Cerebellar cortex (tissue), 1 donor: ENCODE results near the gene NEGR1.
A peak's percentile ranks its signal among the peaks of the same experiment; 100 is the strongest.

Experiments used
- DNase-seq: peaks from one replicate; pipeline ENCODE4 v3.0.0-alpha.2; 2015; ENCODE audit warnings: low spot score

NEGR1 gene

DNA sequence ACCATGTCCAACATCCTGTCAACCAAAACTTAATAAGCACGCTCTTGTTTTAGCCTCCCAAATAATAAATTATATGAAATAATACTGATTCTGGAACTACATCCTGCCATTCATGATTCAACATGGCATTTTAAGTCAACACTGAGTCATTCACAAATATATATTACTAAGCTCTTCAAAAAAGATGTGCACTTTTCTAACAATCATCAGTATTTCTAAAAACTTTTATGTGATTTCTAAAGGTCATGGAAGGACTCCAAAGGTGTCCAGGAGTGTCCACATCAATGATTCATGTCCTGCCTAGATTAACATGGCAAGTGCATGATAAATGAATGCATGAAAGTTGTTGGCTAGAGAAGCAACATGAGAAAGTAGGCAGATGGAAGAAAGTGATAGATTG lies 51.6 kb downstream of the NEGR1 start:
- no peak for DNase-seq

DNA sequence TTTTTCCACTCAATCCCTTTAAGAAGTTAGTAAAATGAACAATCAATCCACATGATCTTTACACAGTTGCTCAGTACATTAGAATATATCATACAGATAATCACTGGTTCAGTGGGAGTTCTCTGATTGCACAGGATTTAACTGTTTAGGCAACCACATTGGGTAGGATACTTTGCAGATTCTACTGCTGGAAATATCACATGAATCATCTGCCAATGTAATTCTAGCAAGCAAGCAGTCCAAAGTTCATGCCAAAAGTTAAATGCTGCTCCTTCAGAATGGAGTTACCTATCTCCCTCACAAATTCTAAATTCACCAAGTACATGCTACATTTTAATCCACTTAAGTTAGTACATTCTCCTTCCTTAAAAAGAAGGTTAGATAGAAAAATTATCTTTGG lies 52.4 kb downstream of the NEGR1 start:
- DNase-seq: no peak

DNA sequence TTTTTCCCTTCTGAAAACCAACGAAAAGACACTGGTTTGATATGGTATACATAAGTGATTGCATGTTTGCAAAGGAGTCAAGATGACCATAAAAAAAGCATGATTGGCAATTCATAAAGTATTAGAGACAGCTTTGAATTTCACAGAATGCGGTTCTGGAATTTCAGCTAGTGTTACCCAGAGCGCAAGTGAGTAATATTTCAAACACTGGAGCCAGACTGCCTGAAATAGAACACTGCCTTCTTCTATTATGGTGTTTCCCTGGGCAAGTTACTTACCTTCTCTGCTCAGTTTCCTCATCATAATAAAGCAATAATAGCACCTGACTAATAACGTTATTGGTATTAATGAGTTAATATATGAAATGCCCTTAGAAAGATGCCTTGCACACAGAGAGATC lies 54.7 kb downstream of the NEGR1 start:
- no peak for DNase-seq

DNA sequence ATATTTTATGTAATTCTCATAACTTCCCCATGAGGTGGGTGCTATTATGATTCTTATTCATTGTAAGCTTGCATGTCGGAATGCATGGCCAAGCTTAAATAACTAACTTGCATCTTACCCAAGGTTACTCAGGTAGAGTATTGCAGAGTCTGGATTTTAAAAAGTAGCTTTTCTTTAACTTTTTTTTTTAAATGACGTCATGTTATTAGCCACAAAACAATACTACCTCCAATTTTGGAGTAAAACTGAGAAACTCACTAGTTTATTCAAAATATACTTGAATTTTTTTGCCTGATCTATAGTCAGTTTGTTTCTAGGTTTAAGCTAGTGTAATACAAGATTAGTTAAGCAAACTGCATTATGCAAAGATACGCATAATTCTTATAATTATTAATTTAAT lies 57.8 kb downstream of the NEGR1 start:
- DNase-seq: no peak

DNA sequence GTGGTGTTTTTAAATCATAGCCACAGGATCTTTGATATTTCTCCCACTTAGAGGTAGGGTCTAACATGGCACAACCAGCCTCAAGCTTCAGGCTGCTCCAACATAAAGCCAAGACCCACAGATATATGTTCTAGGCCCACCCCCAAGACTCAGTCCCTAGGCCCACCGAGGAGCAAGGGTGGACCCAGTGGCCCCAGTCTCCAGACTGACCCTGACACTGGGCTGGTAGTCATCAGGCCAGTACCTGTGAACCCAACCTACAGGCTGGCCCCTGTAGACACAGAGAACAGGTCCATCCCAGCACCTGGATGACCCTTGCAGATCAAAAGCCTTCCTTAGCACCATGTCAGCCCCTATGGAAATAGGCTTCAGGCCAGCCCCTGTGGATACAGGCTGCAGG lies 60.5 kb downstream of the NEGR1 start:
- no peak for DNase-seq

DNA sequence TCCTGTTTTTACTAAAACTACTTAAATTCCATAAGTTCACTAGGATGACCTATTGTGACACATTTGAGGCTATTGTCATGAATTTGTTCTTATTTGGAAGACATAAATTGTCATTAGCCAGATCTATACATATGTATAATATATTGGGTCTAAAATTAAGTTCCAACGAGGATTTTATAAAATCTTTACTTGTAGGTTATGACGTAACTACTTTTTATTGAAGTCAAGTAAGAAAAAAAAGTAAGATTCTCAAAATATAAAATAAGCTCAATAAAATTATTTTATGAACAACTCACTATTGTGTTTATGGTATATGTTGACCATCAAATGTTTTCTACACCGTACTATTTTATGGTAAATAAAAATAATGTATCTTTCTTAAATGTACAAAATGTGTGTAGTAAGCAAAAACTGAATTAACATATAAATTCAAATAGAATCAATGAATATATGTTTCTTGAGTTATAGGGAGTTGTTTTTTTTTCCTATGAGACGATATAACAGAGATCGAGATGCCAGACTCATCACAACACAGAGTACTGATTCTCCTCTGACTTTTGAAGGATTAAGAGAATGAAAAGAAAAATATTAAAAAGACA lies 64.1 kb downstream of the NEGR1 start:
- no peak for DNase-seq

DNA sequence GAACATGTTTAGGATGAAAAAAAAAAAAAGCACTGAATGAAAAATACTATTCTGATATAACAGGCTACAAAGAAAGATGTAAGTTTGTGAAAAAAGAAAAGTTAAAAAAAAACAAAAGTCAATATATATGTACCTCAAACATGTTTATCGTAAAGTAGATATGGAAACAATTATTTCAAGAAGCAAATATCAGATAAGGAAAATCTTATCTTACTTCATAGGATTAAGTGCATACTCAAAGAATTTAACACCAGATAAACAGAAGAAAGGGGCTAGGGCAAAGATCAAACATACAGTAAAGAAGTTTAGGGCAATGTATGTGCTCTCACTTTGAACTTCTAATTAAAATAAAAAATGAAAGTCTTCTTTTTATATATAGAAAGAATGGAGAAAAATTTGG lies 75.3 kb downstream of the NEGR1 start:
- no peak for DNase-seq

DNA sequence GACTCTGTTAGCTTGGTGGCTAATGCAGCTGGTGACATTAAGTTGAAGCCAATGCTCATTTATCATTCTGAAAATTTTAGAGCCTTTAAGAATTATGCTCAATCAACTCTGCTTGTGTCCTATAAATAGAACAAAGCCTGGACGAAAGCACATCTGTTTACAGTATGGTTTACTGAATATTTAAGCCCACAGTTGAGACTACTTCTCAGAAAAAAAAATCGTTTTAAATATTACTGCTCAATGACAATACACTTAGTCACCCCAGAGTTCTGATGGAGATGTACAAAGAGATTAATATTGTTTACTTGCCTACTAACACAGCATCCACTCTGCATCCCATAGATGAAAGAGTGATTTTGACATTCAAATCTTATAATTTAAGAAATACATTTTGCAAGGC lies 79.6 kb downstream of the NEGR1 start:
- DNase-seq: no peak

DNA sequence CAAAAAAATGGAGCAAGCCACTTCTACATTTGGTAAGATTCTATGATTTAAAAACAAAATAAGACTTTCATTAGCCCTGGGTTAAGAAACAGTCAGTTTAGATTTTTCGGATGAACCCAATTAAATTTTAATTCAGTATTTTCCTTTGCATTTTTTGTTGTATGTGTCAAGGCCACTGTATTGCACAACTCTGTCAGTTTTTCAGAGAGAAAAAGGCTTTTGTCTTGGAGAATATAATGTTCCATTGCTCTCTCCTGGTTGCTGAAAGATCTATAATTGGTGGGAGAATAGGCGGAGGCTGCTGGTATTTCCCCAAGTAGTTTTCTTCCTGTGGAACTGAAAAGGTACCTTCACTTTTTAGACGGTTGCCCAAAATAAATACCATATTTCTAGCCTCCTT lies 84.6 kb downstream of the NEGR1 start:
- no peak for DNase-seq

DNA sequence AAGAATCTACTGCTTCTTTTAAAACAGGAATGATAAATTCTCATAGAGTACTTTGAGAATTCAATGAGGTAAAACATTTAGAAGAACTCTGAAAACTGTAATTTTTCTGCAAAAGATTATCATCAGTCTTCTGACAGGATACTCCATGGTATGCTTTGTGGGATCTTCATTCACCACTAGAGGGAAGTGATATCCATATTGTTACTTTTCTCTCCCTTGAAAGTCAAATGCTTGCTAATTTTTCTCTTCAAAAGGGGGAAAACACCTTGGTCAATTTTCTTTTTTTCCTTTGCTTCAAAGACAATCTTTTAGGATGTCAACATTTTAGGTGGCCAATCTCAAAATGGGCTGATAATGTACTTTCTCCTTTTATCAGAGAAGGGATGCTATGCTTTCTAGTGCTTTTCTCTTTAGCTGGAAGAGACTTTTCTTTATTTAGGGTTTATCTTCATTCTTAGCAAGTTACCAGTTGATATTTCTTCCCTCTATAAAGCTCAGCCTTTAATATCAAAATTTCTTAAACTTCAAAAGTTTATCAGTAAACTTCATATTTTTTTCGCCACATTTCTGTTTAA lies 95.5 kb downstream of the NEGR1 start:
- DNase-seq: peak; percentile 22

DNA sequence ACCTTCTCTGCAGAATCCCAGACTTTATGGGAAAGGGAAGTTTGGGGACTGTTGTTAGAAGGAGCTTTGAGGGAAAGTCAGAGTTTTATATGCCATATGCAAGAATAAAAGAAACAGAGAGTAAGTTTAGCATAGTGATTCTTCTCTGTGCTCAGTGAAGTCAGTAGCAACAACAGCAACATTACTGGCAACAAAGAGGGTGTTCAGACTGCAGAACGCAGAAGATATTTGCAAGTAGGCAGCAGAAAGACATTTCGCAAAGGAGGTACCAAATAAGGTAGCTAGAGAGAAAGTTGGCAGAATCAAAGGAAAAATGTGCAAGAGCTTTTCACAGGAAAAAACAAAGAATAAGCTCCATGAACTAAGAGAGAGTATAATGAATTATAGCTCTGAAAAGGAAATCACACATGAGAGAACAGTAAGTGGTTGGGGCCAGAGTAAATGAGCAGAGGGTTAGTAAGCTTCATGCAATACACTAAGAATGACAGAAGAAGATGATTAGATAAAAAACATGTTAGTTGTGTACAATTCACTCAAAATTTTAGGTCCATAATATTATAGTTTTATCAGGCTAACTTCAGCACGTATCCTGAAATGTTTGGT lies 98.1 kb downstream of the NEGR1 start:
- DNase-seq: no peak

DNA sequence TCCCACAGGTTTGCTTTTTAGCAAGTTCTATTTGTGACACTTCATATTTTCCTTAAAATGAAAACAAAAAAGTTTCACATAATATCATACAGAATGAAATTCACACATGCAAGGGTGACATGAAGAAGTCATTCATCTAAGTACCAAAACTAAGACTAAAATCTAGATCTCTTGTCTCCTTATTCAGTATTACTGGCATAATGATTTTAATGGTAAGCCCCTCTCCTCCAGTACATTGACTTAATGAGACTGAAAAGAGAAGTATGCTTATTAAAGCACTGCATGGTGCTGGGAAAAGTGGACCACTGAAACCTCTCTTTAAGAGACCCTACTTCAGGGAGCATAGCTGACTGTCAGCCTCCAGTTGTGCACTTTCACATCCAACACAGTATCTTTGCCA lies 99.5 kb downstream of the NEGR1 start:
- no peak for DNase-seq

DNA sequence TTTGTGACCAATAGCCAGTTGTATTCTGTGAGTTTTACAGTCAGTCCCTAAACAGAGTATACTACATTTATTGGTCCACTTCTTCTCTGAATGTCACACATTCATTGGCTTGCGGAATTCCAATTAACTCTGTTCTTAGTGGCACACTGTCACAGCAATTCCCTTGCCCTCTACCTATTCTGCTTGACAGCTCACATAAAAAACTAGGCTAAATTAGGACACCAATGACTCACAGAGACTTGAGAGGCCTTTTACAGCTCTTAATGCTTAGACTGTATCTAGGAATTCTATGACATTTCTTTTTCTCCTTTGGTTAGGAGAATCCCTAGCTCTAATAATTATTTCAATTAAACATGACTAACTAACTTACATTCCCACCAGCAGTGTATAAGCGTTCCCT lies 104.1 kb downstream of the NEGR1 start:
- DNase-seq: no peak

DNA sequence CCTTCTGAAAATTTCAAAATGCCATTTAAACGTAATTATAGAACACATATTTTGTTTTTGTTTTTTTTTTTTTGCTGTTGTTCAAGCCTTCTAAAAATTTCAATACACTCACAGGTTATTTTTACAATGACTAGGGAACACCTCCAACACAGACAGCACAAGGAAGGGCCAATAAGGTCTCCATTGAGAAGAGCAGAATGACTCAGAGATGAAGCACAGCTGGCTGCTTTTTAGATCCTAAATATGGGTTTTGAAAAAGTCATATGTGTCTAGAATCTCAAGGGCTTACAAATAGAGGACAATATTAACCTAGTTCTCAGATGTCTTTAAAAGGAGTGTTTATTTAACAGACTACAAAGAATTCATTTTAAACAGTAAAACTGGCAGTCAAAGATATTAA lies 104.6 kb downstream of the NEGR1 start:
- DNase-seq: no peak

DNA sequence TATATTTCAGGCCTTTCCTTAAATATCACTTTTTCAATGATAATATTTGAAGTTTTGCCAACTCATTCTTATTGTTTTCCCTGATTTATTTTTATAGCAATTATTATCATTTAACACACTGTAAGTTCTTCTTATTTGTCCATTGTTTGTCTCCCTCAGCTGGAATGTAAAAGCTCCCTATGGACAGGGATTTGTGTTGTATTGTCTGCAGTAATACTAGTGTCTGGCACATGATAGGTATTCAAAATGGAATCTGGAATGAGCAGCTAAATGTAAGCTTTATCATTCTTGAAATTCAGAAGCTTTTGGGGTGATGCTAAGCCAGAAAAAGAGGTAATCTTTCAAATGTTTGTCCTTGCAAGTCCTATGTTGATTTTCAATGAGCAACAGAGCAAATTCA lies 112.1 kb downstream of the NEGR1 start:
- DNase-seq: no peak

DNA sequence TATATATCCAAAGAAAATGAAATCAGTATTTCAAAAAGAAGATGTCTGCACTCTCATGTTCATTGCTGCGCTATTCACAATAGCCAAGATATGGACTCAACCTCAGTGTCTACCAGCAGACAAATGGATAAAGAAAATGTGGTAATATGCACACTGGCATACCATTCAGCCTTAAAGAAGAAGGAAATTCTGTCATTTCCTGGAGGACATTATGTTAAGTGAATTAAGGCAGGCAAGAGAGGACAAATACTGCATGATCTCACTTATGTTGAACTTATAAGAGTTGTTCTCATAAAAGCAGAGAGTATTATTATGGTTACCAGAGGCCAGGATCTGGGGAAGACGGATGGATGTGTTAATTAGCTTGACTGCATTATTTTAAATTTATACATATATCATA lies 115.9 kb downstream of the NEGR1 start:
- DNase-seq: no peak

DNA sequence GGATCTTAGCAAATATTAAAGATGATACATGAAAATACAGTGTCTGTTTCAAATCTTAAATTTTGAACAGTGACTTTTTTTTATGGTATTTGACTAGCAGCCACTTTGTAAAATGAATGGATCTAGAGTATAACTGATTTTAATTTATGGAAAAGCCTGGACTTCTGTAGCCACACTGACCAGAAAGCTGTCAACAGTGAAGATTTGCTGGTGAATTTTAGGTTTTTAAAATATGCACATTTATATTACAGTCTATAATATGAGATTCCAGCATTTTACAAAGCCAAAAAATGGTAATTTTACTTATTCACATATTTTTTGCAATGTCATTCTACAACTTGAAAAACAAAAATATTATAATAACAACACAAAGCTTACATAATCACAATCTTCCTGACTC lies 131.8 kb downstream of the NEGR1 start:
- no peak for DNase-seq

DNA sequence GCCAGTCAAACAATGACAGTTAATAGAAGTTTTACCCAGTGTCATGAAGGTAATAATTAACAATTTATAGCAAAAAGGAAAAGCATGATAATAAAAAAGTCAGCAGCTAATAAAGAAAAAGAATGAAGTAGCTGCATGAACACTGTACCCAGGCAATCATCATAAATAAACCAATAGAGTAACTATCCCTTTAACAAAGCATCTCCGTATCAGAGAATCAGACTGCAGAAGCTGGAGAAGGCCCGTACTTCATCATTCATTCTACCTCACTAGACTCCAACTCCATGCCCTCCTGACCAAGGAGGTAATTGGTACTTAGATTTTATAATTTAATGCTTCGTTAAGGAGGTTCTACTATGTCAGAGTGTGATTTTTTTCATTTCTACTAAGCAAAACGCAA lies 140.5 kb downstream of the NEGR1 start:
- no peak for DNase-seq

DNA sequence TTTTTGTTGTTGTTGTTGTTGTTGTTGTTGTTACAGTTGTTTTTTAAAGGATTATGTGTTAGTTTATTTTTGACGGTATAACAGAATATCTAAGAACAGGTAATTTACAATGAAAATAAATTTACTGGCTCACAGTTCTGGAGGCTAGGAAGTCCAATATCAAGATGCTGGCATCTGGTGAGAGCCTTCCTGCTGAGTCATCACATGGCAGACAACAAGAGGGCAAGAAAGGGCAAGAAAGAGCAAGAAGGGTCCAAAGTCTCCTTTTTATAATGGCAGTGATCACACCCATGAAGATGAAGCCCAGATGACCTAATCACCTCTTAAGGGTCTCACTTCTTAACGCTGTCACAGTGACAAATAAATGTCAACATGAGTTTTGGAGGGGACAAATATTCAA lies 142.1 kb downstream of the NEGR1 start:
- DNase-seq: no peak

DNA sequence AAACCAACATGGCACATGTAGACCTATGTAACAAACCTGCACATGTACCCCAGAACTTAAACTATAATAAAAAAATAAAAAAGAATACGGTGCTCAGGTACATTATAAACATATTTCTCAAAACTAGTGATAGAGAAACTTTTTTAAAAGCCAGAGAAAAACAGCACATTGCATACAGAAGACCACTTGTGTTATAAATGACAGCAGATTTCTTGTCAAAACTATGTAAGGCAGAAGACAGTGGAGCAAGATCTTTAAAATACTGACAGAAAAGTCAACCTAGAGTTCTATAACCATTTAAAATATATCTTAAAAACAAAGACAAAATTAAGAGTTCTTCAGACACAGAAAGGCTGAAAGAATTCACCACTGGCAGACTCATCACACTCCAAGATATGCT lies 144.7 kb downstream of the NEGR1 start:
- DNase-seq: no peak

DNA sequence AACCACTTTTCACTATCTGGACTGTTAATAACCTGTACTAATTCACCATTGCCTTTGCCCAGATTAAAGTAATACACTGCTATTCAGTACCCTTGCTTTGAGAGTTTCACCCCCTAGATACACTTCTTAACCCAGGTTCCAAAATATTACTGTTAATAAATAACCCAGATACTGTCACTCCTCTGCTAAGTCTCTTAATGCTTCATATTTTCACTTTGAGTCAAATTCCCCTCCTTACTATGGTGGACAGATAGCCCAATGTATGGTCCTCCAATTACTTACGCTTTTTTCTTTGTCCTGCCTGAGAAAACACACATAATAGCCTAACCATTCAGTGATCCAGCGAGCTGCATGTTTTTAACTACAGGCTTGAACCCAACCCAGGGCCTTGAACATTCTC lies 152.5 kb downstream of the NEGR1 start:
- no peak for DNase-seq

DNA sequence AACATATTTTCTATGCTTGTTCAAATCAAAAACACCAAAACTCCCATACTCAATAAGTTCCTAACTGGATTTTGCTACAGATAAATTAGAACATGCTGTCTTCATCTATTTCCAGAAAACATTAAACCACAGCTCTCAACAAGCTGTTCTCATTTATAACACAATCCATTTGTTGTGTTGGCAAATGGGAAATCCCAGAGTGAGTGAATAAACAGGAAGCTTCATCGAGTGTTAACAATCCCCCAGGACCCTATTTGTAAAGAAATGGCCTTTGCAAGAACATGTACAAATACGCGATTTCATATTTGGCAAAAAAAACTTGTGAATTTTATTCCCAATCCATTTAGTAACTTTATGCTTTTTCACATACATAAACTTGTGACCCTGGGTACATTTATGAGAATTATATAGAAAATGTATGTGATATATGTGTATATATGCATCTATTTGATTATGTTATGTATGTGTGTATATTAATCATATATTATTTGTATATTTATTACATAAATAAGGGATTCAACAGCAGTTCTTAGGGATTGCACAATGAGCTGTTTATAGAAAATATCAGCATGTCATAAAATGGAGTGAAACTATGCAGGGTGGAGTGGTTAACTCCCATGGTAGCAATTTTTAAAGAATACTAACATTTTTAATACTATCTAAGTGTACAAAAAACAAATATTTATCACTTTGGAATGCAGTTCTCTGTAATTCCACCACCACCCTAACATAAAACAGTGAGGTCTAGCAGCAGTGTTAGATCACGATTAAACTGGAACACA lies 160.0 kb downstream of the NEGR1 start:
- DNase-seq: no peak

DNA sequence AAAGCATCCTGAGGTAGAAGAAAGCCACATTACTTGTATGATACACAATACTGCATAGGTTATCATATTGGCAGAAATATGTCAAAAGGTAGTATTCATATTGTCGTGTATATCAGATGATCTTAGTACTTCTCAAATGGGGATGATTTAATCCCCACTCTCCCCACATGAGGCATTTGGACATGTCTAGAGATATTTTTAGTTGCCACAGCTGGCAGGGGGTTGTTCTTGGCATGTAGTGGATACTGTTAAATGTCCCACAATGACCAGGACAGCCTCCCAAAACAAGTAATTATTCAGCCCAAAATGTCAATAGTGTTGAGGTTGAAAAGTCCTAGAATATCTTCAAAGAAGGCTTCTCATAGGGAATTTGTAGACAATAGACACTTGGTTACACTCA lies 162.8 kb downstream of the NEGR1 start:
- DNase-seq: no peak
